Transverse colon (tissue), 4 donors: ENCODE results near the gene HNRNPUL2. TPM values are rescaled to one million over a fixed set of nuclear protein-coding genes. Genes with fewer than 3 reads are reported as not detected.
"Not testable (repeated sequence)": the region's sequence is repeated elsewhere in the genome, so short reads cannot be mapped to it uniquely, and the experiment has no call there.

Experiments used
- DNase-seq: peaks from one replicate; pipeline ENCODE4 v3.0.0-alpha.2; 2019
- H3K27ac ChIP-seq, 4 donors: fragments of 200-600 bp; sonication (generic); 2 replicates each; pipeline ENCODE4 v1.5.1; 2016 to 2018; ENCODE audit warnings: inconsistent platforms in 4 of 4
- H3K27me3 ChIP-seq: fragments of 200-600 bp; sonication (generic); 2 replicates; pipeline ENCODE4 v1.5.1; 2017; ENCODE audit warnings: inconsistent platforms
- H3K36me3 ChIP-seq, 4 donors: fragments of 200-600 bp; sonication (generic); 2 replicates each; pipeline ENCODE4 v1.5.1; 2017 to 2019; ENCODE audit warnings: inconsistent platforms in 4 of 4
- H3K4me1 ChIP-seq, 4 donors: fragments of 200-600 bp; sonication (generic); 2 replicates each; pipeline ENCODE4 v1.5.1; 2017 to 2020; ENCODE audit warnings: inconsistent platforms in 4 of 4
- H3K4me3 ChIP-seq, 4 donors: fragments of 200-600 bp; sonication (generic); 1 replicate in 1 of 4; 2 replicates in 3 of 4; pipeline versions ENCODE4 v1.5.1 to v1.6.1; 2017 to 2019; ENCODE audit warnings: inconsistent platforms in 4 of 4
- H3K9me3 ChIP-seq, 2 donors: fragments of 200-600 bp; sonication (generic); 2 replicates each; pipeline ENCODE4 v1.5.1; 2017 to 2019; ENCODE audit warnings: inconsistent platforms in 2 of 2
- CTCF ChIP-seq, 5 experiments: fragments of 200-600 bp in 3 of 5; fragments of 450-650 bp in 2 of 5; sonication (generic) in 3 of 5; IDR thresholded peaks; 1 replicate in 2 of 5; 2 replicates in 3 of 5; pipeline ENCODE4 v1.5.1; 2016 to 2017; ENCODE audit warnings: antibody characterized with exemption in 5 of 5, inconsistent platforms in 3 of 5, mild to moderate bottlenecking in 2 of 5, moderate library complexity in 1 of 5
- EP300 ChIP-seq: sonication (generic); formaldehyde crosslinking; IDR thresholded peaks from one replicate; pipeline ENCODE4 v1.6.1; 2017; ENCODE audit warnings: antibody characterized with exemption, low read depth
- POLR2A ChIP-seq: fragments of 450-650 bp; IDR thresholded peaks from one replicate; pipeline ENCODE4 v1.6.1; 2016; ENCODE audit warnings: antibody characterized with exemption, mild to moderate bottlenecking, moderate library complexity
- POLR2AphosphoS5 ChIP-seq, 3 donors: sonication (generic); formaldehyde crosslinking; IDR thresholded peaks; one replicate each; pipeline ENCODE4 v1.6.1; 2016; ENCODE audit warnings: antibody characterized with exemption in 3 of 3
- WGBS, 2 donors: methylation state at CpG; one replicate each; pipeline ENCODE4 v1.1.5; 2018; ENCODE audit warnings: low coverage in 1 of 2; 5-methylcytosine and 5-hydroxymethylcytosine counted together
- in situ Hi-C, 4 donors: fragments of 200-750 bp; cut with MboI; loops; one replicate each; pipeline versions ENCODE4 v1.15.0 to v1.15.1; 2017; ENCODE audit warnings: low sequenced_read_pairs in 3 of 4, low pct_ligation_motif_present in 1 of 4, low pct_unique_long_range_greater_than_20kb in 1 of 4
- intact Hi-C: fragments of 100-400 bp; cut with DNase I; formaldehyde crosslinking; loops from one replicate; pipeline ENCODE4 v1.15.1; 2023; ENCODE audit warnings: low total_unique reads
- total RNA-seq, 4 donors: library from RNA; depleted of rRNA; stranded (reverse); fragments of >200 nt; gene quantifications; one replicate each; pipeline ENCODE4 v1.1.0, GENCODE V29; 2016

Gene HNRNPUL2
- total RNA-seq, 4 donors from 2014 or later = 21.8 to 116 (median 59.6) TPM

GRCh38 chr11:62747475-62748160 lies 20.4 kb upstream of the HNRNPUL2 start:
- in situ Hi-C loops = no loop called here
- WGBS, 2 donors = 78 to 83% methylated on average over 4 to 9 of the region's 9 CpGs
- DNase-seq = no peak
- H3K27me3 ChIP-seq = no peaks in the 10 kb centered on the region
- intact Hi-C loops = no loop called here
- H3K27ac ChIP-seq = no peak overlapping the region
- TF ChIP-seq POLR2A (no peak), CTCF (IDR thresholded peaks at IDR 0.05) (no peak), EP300 (no peak), POLR2AphosphoS5 (IDR thresholded peaks at IDR 0.05) (no peak)
- H3K36me3 ChIP-seq = peaks cover 0 to 4% (median 0%) of the 10 kb centered on the region in 4 donors
- H3K9me3 ChIP-seq = no peaks in the 10 kb centered on the region
- no peak overlapping the region for H3K4me3 ChIP-seq
- peaks cover 0 to 20% (median 2%) of the 10 kb centered on the region in 4 donors for H3K4me1 ChIP-seq

DNA sequence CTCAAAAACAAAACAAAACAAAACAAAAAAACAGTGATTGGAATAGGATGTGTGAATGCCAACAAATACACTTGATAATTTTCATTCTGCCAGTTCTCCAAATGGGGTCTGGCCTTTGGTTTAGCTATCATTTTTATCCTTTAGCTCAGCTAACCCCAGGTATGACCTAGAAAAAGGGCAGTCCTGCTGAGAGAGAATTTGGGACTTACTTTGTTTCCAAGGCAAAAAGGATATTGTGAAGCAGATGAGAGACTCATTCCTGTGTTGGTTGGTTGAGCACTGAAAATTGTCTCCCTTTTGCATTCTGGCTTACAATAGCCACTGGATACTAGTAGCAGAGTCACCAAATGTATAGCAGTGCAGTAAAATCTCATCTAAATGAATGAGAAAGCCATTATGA lies 9.9 kb upstream of the HNRNPUL2 start:
- Histone ChIP-seq H3K27ac (no peak overlapping the region), H3K36me3 (peaks cover 0 to 63% (median 18%) of the 10 kb centered on the region in 4 donors), H3K4me3 (no peak overlapping the region), H3K4me1 (peaks cover 0 to 7% (median 0%) of the 10 kb centered on the region in 4 donors), H3K9me3 (no peaks in the 10 kb centered on the region), H3K27me3 (no peaks in the 10 kb centered on the region)
- in situ Hi-C loops (no loop called here), intact Hi-C loops (no loop called here)
- DNase-seq = no peak
- TF ChIP-seq POLR2A = no peak
- no peak for TF ChIP-seq EP300
- TF ChIP-seq POLR2AphosphoS5 (IDR thresholded peaks at IDR 0.05) = no peak
- no peak for TF ChIP-seq CTCF (IDR thresholded peaks at IDR 0.05)

GRCh38 chr11:62732830-62733229 lies 5.6 kb upstream of the HNRNPUL2 start:
- H3K9me3 ChIP-seq = no peaks in the 10 kb centered on the region
- H3K4me3 ChIP-seq = no peak overlapping the region
- H3K27ac ChIP-seq = no peak overlapping the region
- H3K4me1 ChIP-seq = peaks cover 17 to 36% (median 23%) of the 10 kb centered on the region in 4 donors
- no peak for DNase-seq
- in situ Hi-C loops = no loop called here
- no peaks in the 10 kb centered on the region for H3K27me3 ChIP-seq
- intact Hi-C loops = no loop called here
- peaks cover 0 to 44% (median 11%) of the 10 kb centered on the region in 4 donors for H3K36me3 ChIP-seq
- TF ChIP-seq POLR2A = no peak
- TF ChIP-seq EP300 = no peak
- peak in 2 of 5 experiments; percentile 5 to 8 for TF ChIP-seq CTCF (IDR thresholded peaks at IDR 0.05)
- no peak for TF ChIP-seq POLR2AphosphoS5 (IDR thresholded peaks at IDR 0.05)
- WGBS, 2 donors = 62 to 73% methylated on average over 2 of the region's 2 CpGs

- H3K4me3 ChIP-seq = peak overlapping the region in 1 of 4 donors; percentile 73
- H3K36me3 ChIP-seq = peaks cover 0 to 17% (median 5%) of the 10 kb centered on the region in 4 donors
- H3K9me3 ChIP-seq, H3K27me3 ChIP-seq, intact Hi-C loops, DNase-seq, in situ Hi-C loops: not testable (repeated sequence)
- 80 to 89% methylated on average over 3 to 14 of the region's 14 CpGs for WGBS, 2 donors
- H3K27ac ChIP-seq = peak overlapping the region; percentile 97 to 99 (median 98)
- peaks cover 17 to 46% (median 26%) of the 10 kb centered on the region in 4 donors for H3K4me1 ChIP-seq
Measured at GRCh38 chr11:62730076-62730475, 2.8 kb upstream of the HNRNPUL2 start.
